Stimulated activated CD4-positive, alpha-beta T cell treated with anti-CD3 and anti-CD28 coated beads, TNF-alpha, amount 100 ng/mL, for 4 hours (primary cell): ENCODE data around the gene FAM174C.

Source experiments
- DNase-seq, 3 experiments: peaks; one replicate each; pipeline ENCODE4 v3.0.0-alpha.2; 2020; ENCODE audit warnings: low read depth in 3 of 3

The FAM174C gene

DNA sequence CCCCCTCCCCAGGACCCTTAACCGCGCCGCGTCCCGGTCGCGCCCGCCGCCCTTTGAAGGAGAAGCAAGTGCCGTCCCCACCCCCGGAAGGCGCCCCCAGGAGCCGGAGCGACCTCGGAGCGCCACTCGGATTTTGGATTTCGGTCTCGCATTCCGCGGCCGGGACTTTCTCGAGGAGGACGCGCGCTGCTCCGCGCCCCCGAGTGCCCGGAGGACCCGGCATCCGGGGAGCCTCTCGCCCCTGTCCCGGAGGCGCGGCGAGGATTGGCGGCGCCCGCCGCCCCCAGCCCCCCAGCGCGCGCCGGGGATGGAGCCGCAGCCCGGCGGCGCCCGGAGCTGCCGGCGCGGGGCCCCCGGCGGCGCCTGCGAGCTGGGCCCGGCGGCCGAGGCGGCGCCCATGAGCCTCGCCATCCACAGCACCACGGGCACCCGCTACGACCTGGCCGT, 25.3 kb upstream of the FAM174C start:
- peak in 1 of 3 experiments; percentile 39 for DNase-seq

DNA sequence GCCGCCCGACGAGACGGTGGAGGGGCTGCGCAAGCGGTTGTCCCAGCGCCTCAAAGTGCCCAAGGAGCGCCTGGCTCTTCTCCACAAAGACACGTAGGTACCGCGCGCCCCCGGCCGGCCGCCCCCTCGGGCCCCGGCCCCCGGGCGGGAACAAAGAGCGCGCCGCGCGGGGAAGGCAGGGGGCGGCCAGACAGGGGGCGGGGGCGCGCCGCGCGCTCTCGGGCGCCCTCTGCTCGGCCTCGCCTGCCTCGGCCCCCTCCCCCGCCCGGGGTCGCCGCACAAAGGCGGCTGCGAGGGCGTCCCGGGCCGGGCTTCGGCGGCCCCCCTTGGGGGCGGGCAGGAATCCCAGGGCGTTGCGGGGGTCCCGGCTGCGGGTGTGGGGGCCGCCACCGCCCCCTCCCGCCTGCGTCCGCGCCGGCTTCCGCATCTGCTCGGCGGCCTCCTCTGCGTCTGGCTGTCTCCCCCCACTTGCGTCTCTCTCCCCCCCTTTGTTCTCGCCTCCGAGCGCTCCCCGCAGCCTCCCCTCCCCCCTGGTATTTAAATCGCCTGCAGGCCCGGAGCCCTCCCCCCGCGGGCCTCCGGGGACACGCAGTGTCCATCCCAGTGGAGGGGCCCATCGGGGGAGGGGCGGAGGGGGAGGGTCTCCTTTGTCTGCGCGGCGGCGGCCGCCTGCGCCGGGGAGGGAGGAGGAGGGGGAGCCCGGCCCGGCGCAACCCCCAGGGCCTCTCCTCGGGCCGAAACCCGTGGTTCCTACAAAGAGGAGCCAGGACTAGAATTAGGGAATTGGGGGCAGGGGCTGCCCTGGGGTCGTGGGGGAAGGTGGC, 24.7 kb upstream of the FAM174C start:
- DNase-seq = no peak

DNA sequence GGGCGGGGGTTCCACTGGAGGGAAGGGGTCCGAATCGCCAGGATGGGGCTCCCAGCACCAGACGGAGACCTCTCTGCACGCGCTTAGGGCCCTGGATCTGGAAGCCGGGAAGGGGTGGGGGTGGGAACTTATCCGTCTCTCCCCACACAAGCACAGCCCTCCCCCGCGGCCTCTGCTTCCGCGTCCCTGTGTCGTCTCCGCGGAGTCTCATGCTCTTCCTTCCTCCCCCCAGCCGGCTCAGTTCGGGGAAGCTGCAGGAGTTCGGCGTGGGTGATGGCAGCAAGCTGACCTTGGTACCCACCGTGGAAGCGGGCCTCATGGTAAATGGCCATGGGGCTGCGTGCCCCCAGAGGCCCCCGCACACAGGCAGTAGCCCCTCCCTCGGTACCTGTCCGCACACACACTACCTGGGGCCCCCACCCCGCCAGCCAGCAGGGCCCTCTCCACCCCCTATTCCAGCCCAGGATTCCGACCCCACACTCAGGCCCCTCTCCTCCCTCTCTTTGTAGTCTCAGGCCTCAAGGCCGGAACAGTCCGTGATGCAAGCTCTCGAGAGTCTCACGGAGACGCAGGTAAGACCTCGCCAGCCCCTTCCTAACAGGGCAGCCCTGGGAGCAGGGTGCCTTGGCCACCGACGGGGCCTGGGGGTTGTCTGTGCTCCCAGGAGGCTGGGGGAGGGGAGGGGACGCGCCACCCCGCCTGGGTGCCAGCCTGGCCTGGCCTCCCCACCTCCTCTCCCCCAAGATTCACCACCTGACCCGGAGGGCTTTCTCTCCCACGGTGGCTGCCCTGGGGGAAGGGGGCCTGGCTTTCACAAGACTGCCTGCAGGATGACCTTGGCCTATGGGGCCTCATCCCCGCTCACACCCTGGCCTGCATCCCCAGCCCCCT, 23.8 kb upstream of the FAM174C start:
- peak in 2 of 3 experiments; percentile 44 to 56 for DNase-seq

DNA sequence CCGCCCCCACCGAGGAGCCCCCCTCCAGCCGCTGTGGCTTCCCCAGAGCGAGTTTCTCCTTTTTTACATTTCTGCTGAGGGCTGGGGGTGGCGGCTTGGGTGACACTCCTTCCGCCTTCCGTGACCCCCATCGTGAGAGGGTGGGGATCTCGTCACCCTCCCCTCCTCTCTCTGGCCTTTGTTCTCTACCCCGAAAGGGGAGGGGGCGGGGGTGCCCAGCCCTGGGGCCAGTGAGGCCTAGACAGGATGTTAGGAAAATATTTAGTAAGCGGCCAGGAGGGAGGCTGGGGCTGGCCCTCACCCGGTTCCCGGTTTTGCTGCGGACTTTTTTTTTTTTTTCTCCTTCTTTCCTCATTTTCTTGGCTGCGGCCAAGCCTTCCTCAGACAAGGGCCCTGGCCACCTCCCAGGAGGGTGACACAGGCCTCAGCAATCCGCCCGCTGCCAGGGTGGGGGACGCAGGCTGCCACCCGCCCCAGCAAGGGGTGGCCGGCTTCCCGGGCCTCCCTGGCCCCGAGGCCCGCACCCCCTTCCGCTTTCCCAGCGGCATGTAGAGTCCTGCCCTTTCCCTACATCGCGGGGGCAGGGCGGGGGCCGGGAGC, 23.0 kb upstream of the FAM174C start:
- no peak for DNase-seq

DNA sequence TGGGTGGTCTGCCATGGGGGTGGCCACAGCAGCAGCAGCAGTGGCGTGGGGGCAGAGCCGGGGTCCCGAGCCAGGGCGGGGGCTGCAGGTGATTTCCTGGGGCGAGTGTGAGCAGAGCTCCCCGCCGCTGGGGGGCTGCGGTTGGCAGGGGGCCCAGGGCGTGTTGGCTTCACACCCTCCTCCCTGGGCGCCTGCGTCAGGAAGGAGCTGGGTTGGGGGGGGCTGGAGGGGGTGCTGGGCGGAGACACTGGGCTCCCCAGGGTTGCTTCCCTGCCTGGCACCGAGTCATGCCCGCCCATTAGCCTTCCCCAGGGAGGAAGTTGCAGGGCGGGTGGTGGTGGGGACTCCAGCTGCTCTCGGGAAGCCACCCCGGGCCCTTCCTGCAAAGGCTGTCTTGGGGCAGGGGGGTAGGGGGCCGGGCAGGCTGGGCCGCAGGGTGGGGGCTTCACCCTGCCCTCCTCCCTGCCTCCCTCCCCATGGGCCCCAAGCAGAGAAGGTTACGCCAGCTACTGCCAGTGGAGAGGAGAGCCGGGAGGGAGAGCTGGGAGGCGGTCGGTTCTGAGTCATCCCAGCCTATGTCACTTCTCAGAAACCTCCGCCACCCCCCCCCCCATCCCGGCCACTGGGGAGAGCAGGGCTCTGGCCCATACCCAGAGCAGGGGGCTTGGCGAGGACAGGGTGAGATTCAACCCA, 22.4 kb upstream of the FAM174C start:
- peak in 1 of 3 experiments; percentile 57 for DNase-seq

DNA sequence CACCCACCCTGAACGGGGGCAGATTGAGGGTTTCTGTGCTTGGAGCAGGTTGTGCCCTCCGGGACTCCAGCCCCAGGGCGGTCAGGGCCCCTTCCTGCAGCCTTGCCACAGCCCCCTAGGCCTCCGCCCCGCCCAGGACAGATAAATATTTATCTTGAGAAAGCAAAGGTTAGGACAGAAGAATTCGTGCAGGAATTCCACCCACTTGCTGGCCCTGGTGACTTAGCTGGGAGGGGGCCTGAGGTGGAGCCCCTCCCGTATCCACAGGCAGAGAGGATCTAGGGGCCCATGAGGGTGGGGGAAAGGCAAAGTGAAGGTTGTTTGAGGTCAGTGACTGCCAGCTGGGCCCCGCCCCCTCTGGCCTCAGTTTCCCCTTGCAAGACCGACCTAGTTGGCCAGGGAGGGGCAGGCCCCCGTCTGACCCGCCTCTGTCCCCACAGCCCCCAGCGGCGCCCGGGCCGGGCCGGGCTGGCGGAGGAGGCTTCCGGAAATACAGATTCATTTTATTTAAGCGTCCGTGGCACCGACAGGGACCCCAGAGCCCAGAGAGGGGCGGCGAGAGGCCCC, 21.7 kb upstream of the FAM174C start:
- DNase-seq = no peak

DNA sequence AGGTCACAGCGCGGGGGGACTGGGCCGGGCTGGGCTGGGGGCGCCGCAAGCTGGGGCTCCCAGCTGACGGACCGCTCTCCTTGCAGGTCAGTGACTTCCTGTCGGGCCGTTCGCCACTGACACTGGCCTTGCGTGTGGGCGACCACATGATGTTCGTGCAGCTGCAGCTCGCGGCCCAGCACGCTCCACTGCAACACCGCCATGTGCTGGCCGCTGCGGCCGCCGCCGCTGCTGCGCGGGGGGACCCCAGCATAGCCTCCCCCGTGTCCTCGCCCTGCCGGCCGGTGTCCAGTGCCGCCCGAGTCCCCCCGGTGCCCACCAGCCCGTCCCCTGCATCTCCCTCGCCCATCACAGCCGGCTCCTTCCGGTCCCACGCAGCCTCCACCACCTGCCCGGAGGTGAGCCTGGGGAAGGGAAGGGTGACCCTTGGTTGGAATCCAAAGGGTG, 21.2 kb upstream of the FAM174C start:
- DNase-seq = no peak

DNA sequence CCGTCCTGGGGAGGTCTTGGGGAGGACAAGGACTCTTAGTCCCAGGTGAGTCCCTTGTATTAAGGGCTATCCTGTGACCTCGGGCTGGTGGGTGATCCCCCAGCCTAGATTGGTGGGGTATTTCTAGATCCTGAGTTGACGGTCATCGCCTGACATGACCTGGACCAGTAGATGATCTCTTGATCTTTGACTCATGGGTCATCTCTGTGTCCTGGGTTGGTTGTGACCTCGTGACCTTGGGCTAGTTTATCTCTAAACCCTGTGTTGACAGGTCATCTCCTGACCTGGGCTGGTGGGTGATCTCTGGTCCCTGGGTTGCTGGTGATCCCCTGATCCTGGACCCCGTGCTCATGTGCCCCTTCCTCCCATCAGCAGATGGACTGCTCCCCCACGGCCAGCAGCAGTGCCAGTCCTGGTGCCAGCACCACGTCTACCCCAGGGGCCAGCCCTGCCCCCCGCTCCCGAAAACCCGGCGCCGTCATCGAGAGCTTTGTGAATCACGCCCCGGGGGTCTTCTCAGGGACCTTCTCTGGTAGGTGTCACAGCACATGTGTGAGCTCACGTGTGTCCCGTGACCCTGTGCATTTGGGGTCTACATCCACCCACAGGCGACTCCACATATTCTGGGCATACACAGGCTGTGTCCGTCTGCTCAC, 20.7 kb upstream of the FAM174C start:
- DNase-seq = no peak

DNA sequence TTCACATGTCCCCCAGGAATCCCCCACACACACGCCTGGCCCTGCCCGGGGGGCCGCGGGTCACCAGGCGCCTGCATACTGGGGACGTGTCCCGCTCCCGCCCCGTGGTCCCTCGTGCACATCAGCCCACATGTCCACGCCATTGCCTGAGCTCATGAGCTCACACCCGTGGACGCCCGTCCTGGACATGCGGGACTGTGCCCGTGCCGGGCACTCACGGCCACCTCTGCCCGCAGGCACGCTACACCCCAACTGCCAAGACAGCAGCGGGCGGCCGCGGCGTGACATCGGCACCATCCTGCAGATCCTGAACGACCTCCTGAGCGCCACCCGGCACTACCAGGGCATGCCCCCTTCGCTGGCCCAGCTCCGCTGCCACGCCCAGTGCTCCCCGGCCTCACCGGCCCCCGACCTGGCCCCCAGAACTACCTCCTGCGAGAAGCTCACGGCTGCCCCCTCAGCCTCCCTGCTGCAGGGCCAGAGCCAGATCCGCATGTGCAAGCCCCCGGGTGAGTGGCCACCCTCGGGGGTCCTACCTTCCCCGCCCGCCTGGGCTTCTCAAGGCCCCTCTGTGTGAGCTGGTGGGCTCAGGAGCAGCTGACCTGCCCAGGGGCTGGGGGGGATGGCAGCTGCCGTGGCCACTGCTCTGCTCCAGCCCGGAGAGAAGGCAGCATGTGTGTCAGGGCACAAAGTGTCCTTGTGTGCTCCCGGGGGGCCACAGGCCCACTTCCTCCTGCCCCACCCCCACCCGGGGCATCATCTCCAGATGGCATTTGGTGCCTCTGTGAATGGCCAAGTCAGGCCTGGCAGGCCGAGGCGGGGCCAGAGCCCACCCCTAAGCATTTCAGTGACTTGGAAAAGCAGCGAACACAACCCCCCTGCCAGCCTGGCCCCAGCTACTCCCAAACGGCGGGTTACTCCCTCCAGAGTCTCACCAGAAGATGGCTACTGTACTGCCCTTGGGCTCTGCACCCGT, 19.9 kb upstream of the FAM174C start:
- no peak for DNase-seq

DNA sequence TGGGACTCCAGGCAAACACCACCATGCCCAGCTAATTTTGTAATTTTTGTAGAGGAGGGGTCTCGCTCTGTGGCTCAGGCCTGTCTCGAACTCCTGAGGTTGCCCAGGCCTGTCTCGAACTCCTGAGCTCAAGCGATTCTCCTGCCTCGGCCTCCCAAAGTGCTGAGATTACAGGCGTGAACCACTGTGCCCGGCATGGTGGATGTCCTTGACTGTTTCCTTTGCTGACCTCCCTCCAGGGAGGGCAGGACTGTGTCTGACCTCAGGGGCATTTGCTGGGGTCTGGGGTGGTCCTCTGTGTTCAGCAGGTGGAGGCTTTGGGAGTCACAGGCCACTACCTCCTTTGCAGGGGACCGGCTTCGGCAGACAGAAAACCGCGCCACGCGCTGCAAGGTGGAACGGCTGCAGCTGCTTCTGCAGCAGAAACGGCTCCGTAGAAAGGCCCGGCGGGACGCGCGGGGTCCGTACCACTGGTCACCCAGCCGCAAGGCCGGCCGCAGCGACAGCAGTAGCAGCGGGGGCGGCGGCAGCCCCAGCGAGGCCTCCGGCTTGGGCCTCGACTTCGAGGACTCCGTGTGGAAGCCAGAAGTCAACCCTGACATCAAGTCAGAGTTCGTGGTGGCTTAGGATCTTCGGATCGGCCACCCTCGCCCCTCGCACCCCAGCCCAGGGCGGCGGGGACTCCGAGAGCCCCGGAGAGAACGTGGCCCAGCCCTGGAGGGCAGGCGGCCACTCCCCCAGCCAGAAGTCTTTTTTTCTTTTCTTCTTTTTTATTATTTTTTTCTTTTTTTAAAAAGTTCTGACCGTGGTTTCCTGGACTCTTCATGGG, 18.5 kb upstream of the FAM174C start:
- no peak for DNase-seq

DNA sequence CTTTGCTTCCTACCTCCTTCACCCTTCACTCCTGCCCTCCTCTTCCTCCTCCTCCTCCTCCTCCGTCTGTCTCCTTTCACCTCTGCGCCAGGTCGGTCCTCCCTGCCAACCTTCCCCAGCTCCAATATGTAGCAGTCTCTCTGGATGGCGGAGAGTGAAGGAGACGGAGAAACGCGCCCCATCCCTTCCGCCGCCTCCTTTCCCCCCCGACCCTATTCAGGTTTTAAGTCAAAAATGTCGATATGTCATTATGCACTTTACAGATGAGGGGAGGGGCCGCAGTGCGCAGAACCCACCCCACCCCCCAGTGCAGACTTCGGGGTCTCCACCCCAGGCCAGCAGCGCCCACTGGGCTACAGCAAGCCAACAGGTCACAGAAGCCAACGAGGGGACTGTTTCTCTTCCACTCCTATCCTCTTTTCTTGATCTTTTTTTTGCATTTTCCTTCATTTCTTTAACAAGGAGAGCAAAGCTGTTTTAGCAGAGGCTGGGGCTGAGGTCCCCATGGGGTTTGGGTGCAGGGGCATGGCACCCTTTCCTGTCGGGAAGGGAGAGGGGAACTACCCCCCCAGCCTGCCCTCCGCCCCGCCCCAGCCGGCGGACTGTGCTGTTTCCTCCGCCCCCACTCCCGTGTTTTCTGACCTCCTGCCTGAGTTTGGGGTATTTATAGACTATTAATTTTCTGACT, 17.7 kb upstream of the FAM174C start:
- DNase-seq = no peak

DNA sequence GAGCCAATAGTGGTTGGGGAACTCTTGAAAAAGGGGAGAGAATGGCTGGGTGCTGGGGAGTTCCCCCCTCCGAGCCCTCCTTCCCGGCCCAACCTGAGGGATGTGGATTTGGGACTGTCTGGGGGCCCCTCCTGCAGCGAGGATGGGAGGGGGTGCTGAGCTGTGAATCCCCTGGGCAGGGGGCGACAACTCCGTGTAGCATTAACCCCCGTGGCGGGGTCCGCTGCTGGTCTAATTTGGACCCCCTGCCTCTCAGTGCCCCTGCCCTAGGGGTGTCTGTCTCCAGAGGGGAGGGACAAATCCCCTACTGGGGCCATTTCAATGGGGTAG, 17.2 kb upstream of the FAM174C start:
- DNase-seq = no peak

DNA sequence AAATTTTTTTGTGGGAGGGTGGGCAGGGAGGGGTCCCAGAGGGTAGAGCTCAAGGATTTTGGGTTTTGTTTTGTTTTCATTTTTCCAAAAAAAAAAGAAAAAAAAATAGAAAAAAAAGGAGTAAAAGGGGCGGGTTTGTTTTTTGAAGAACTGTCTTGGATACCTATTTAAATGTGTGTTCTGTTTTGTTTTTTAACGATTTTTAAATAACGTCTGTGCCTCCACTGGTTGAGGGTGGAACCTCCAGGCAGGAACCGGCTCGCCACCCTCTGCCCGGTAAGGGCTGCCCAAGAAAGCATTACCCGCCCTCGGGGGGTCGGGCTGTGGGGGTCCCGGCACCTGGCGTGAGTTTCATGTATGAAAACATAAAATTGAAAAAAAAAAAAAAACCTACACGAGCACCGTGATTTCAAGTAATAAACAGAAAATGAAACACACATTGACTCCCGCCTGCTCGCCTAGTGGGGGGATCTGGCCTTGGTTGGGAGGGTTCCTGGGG, 16.6 kb upstream of the FAM174C start:
- no peak for DNase-seq

DNA sequence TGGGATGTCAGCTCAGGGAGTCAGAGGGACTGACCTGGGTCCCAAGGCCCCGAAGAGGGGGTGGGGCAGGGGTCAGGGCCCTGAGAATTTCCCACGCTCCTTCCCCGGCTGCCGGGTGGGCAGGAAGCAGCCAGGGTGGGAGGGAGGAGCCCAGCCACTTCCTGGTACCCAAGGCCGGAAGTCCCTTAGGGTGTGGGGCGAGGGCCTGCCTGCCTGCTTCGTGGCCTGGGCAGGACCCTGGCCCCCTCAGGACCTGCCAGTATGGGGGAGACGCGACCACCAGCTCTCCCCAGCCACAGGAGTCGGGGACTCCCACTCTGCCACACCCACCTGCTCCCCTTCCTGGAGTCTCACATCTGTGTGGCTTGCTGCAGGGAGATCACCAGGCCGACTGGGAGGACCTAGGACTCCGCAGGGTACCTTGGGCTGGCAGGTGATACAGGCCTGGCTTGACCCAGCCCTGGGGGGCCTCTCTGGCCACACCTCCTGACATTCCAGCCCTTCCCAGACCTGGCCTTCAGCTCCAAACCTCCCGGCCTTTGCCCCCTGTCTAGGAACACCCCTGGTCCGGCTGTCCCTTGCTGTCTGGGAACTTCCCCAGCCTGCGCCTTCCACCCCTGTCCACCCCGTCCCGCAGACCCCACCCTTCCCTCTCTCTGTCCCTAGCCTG, 16.0 kb upstream of the FAM174C start:
- DNase-seq = no peak

DNA sequence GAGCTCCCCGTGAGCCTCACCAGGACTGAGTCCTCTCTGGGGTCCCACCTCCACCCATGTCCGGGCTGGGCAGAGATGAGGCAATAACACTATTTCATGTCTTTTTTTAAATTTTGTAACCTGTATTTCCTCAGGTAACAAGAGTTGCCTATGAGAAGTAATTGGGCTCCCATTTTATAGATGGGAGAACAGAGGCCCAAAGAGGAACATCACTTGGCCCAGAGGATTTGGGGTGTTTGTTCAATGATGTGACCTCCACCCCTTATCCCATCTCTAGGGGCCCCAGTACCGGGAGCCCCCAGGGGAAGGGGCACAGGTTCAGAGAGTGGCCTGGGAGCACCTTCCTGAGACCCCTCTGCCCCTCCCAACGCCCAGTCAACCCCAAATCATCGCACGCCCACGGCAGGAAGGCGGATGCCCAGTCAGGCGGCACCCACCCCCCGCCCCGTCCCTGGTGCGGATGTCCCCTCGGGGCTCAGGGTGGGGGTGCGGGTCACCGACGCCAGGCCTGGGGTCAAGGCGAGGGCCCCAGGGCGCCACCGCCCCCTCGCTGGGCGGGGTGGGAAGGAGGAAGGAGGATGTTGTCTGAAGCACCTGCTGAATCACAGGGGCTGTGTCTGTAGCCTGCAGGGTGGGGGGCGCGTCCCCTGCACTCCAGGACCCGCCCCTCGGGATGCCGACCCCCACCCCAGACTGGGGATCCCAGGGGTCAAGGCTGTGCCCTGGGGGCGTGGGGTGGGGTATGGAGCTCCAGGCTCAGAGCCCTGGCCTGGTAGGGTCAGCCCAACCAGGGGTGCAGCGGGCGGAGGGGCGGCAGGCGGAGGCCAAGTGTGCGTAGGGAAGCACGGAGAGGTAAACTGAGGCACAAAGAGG, 15.2 kb upstream of the FAM174C start:
- DNase-seq = no peak

DNA sequence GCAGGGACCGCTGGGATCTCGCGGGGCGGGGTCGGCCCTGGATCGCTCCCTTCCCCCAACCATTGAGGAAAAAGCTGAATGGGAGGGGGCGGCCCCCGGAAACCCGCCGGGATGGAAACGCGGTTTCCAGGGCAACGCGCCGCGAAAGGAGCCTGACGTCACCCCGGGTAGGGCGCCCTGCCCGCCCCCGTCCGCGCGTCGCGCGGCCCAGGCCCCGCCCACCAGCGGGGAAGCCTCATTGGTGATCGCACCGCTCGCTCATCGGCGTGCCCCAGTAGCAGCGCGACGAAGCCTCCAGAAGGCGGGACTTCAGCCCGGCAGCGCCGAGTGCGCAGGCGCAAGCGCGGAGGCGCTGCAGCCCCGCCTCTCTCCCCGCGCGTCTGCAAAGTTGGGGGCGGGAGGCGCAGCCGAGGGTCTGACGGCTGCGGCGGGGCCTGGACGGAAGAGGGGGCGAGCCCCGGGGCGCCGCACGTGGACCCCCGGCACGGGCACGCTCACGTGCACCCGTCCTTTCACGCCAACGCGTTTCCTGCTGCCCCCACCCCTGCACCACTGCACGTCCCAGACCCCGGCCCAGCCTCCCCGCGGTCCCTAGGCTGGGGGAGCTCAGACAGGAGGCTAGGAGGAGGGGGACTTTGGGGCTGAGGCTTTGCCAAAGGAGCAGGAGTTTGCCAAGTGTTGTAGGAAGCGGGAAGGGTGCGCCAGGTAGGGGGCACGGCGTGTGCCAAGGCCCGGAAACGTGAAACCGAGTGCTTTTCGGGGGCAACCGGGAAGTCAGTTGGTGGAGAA, 14.4 kb upstream of the FAM174C start:
- DNase-seq = peak; percentile 91 to 97 (median 95)
